Measurements from ENCODE around the gene SLC30A3. TPM values are rescaled to one million over a fixed set of nuclear protein-coding genes. Genes with fewer than 3 reads are reported as not detected.
"Not testable (repeated sequence)": the region's sequence is repeated elsewhere in the genome, so short reads cannot be mapped to it uniquely, and the experiment has no call there.

Gene SLC30A3
- total RNA-seq, 2 donors from 2014 or later, result 1.5 to 2.8 TPM

DNA sequence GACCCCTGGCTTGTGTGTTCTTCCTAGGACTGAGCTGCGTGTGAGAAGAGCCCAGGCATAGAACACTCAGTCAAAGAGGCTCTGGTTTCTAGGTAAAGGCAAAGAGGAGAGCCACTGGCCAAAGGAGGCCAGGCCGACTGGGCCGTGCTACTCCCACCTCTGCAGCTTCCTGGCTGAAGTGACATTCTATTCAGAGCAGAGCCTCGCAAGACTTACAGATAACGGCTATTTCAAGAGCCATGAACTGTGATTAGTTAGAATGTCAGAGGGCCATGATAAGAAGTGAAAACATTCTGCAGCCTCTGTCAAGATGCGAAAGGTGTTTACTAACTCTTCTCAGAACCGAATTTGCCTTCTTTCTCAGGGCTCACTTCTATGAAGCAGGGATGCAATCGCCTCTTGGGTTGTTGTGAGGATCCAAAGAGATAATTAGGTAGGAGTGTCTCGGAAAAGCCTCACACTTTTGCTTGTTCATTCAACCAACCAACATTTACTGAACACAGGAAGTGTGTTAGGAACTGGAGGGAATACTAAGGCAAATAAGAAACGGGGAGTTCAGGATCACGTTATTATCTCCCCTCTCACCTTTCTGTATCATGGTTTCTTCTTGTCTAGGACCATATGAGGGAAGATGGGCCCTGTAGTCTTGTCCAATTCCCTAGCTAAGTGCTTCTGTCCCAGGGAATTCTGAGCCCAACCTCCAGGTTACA, 8.9 kb upstream of the SLC30A3 start:
- WGBS, 2 experiments (ENCODE audit: insufficient coverage in 1 of 2, insufficient read length in 1 of 2), result 54 to 63% methylated on average over 7 to 11 of the region's 11 CpGs
- Mint-ChIP-seq H3K36me3 (ENCODE audit: low read depth) (no peaks in the 10 kb centered on the region), H3K4me1 (peaks cover 25% of the 10 kb centered on the region), H3K27ac (no peak overlapping the region), H3K4me3 (no peak overlapping the region), H3K9me3 (no peaks in the 10 kb centered on the region), H3K27me3 (ENCODE audit: insufficient read depth) (peaks cover 9% of the 10 kb centered on the region)
- Histone ChIP-seq H3K9ac (ENCODE audit: extremely low read depth, low read length, poor library complexity, severe bottlenecking) (no peak overlapping the region), H3K27ac (ENCODE audit: low read depth, low read length) (no peak overlapping the region), H3K36me3 (ENCODE audit: control insufficient read depth, insufficient read depth, low read length) (no peaks in the 10 kb centered on the region), H3K9me3 (ENCODE audit: control insufficient read depth, low read length) (no peaks in the 10 kb centered on the region), H3K4me3 (ENCODE audit: low read length) (peak overlapping the region; percentile 11), H3K27me3 (ENCODE audit: control insufficient read depth, insufficient read depth, low read length, poor library complexity, severe bottlenecking) (peaks cover 6% of the 10 kb centered on the region), H3K4me1 (ENCODE audit: control insufficient read depth, insufficient read depth, low read length) (peaks cover 12% of the 10 kb centered on the region)
- DNase-seq, result no peak
- TF ChIP-seq, protein P1, sequence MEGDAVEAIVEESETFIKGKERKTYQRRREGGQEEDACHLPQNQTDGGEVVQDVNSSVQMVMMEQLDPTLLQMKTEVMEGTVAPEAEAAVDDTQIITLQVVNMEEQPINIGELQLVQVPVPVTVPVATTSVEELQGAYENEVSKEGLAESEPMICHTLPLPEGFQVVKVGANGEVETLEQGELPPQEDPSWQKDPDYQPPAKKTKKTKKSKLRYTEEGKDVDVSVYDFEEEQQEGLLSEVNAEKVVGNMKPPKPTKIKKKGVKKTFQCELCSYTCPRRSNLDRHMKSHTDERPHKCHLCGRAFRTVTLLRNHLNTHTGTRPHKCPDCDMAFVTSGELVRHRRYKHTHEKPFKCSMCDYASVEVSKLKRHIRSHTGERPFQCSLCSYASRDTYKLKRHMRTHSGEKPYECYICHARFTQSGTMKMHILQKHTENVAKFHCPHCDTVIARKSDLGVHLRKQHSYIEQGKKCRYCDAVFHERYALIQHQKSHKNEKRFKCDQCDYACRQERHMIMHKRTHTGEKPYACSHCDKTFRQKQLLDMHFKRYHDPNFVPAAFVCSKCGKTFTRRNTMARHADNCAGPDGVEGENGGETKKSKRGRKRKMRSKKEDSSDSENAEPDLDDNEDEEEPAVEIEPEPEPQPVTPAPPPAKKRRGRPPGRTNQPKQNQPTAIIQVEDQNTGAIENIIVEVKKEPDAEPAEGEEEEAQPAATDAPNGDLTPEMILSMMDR (conservative IDR thresholded peaks at IDR 0.05), result no peak

DNA sequence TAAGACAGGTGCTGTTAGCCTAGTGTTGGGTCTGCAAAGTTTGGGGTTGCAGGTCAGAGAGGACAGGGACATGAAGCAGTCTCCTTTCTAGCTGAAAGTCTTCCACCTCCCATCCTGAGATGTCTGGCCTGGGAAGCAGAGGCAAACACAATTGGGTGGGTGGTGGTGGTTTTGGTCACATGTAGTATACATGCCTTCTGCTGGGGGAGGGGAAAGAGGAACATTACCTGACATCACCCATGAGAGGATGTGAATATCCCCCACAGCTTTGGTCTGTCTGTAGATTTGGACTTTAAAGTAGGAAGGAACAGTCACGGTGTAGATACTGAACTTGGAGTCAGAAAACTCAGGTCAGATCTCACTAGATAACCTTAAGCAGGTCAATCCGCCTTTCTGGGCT, 7.8 kb upstream of the SLC30A3 start:
- H3K36me3 Mint-ChIP-seq (ENCODE audit: low read depth), result no peaks in the 10 kb centered on the region
- H3K4me3 Mint-ChIP-seq, result no peak overlapping the region
- Histone ChIP-seq H3K36me3 (ENCODE audit: control insufficient read depth, insufficient read depth, low read length) (no peaks in the 10 kb centered on the region), H3K4me1 (ENCODE audit: control insufficient read depth, insufficient read depth, low read length) (peaks cover 9% of the 10 kb centered on the region), H3K27me3 (ENCODE audit: control insufficient read depth, insufficient read depth, low read length, poor library complexity, severe bottlenecking) (peaks cover 17% of the 10 kb centered on the region), H3K27ac (ENCODE audit: low read depth, low read length) (no peak overlapping the region), H3K9ac (ENCODE audit: extremely low read depth, low read length, poor library complexity, severe bottlenecking) (no peak overlapping the region), H3K9me3 (ENCODE audit: control insufficient read depth, low read length) (no peaks in the 10 kb centered on the region), H3K4me3 (ENCODE audit: low read length) (no peak overlapping the region)
- H3K9me3 Mint-ChIP-seq, result no peaks in the 10 kb centered on the region
- H3K4me1 Mint-ChIP-seq, result peaks cover 18% of the 10 kb centered on the region
- no peak for DNase-seq
- peaks cover 3% of the 10 kb centered on the region for H3K27me3 Mint-ChIP-seq (ENCODE audit: insufficient read depth)
- TF ChIP-seq, protein P1 (conservative IDR thresholded peaks at IDR 0.05), result no peak
- WGBS, 2 experiments (ENCODE audit: insufficient coverage in 1 of 2, insufficient read length in 1 of 2), result 92 to 100% methylated on average over 2 of the region's 2 CpGs
- H3K27ac Mint-ChIP-seq, result no peak overlapping the region

DNA sequence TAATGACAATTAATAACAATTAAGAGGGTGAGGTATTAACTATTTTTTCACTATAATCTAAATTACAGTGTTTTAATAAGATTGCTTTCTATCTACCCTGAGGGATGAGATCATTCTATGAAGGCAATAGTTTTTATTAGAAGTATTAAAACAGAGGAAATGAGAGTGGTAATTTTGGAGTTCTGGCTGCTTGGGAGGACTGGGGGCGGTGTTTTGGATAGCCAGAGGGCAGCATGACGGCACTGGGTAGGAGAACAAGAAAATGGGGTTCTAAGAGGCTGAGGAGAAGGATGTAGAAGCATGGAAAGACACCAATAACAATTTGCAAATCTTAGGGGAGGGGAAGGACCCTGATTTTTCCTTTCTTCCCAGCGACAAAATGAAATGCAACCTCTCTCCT, 7.3 kb upstream of the SLC30A3 start:
- Histone ChIP-seq H3K9me3 (ENCODE audit: control insufficient read depth, low read length) (no peaks in the 10 kb centered on the region), H3K27me3 (ENCODE audit: control insufficient read depth, insufficient read depth, low read length, poor library complexity, severe bottlenecking) (peaks cover 22% of the 10 kb centered on the region), H3K9ac (ENCODE audit: extremely low read depth, low read length, poor library complexity, severe bottlenecking) (no peak overlapping the region), H3K27ac (ENCODE audit: low read depth, low read length) (no peak overlapping the region), H3K4me3 (ENCODE audit: low read length) (no peak overlapping the region), H3K36me3 (ENCODE audit: control insufficient read depth, insufficient read depth, low read length) (no peaks in the 10 kb centered on the region), H3K4me1 (ENCODE audit: control insufficient read depth, insufficient read depth, low read length) (peaks cover 9% of the 10 kb centered on the region)
- Mint-ChIP-seq H3K36me3 (ENCODE audit: low read depth) (no peaks in the 10 kb centered on the region), H3K4me1 (peaks cover 18% of the 10 kb centered on the region), H3K27ac (no peak overlapping the region), H3K27me3 (ENCODE audit: insufficient read depth) (peaks cover 3% of the 10 kb centered on the region), H3K4me3 (no peak overlapping the region), H3K9me3 (no peaks in the 10 kb centered on the region)
- TF ChIP-seq, protein P1 (conservative IDR thresholded peaks at IDR 0.05), result no peak
- no peak for DNase-seq
- WGBS, 2 experiments (ENCODE audit: insufficient coverage in 1 of 2, insufficient read length in 1 of 2), result 88 to 100% methylated on average over 2 of the region's 3 CpGs

GRCh38 chr2:27268296-27268695, 5.4 kb upstream of the SLC30A3 start:
- not testable (repeated sequence) for H3K9me3 ChIP-seq (ENCODE audit: control insufficient read depth, low read length); H3K9ac ChIP-seq (ENCODE audit: extremely low read depth, low read length, poor library complexity, severe bottlenecking); H3K27ac Mint-ChIP-seq; H3K27me3 Mint-ChIP-seq (ENCODE audit: insufficient read depth); DNase-seq; H3K36me3 ChIP-seq (ENCODE audit: control insufficient read depth, insufficient read depth, low read length); H3K4me3 Mint-ChIP-seq; H3K4me3 ChIP-seq (ENCODE audit: low read length); H3K27ac ChIP-seq (ENCODE audit: low read depth, low read length); H3K36me3 Mint-ChIP-seq (ENCODE audit: low read depth); H3K4me1 ChIP-seq (ENCODE audit: control insufficient read depth, insufficient read depth, low read length); H3K9me3 Mint-ChIP-seq
- H3K4me1 Mint-ChIP-seq, result peaks cover 24% of the 10 kb centered on the region
- WGBS, 2 experiments (ENCODE audit: insufficient coverage in 1 of 2, insufficient read length in 1 of 2), result 96 to 100% methylated on average over 4 to 13 of the region's 13 CpGs
- peaks cover 40% of the 10 kb centered on the region for H3K27me3 ChIP-seq (ENCODE audit: control insufficient read depth, insufficient read depth, low read length, poor library complexity, severe bottlenecking)
